K562 (cell line): ENCODE measurements around the gene PLAC9. TPM values are rescaled to one million over a fixed set of nuclear protein-coding genes. Genes with fewer than 3 reads are reported as not detected.

ENCODE experiments used
- CC2D1A ChIP-seq: fragments of 450-650 bp; IDR thresholded peaks from 2 replicates; pipeline ENCODE4 v1.6.1; 2017; ENCODE audit warnings: mild to moderate bottlenecking
- E2F1 ChIP-seq: sonication (generic); formaldehyde crosslinking; IDR thresholded peaks from 2 replicates; pipeline ENCODE4 v1.8.1; 2023; ENCODE audit warnings: mild to moderate bottlenecking, missing genetic modification reagents, moderate library complexity
- E2F3 ChIP-seq: fragments of 250-450 bp; sonication (Bioruptor Pico); IDR thresholded peaks from 2 replicates; pipeline ENCODE4 v1.4.0; 2020; ENCODE audit warnings: mild to moderate bottlenecking
- ELF4 ChIP-seq: fragments of 450-650 bp; formaldehyde crosslinking; IDR thresholded peaks from 2 replicates; pipeline ENCODE4 v1.4.0; 2022; ENCODE audit warnings: missing genetic modification characterization
- EP400 ChIP-seq: fragments of 450-650 bp; IDR thresholded peaks from 2 replicates; pipeline ENCODE4 v1.6.1; 2017; ENCODE audit warnings: antibody characterized with exemption, mild to moderate bottlenecking, moderate library complexity
- FIP1L1 ChIP-seq: fragments of 200-400 bp; formaldehyde crosslinking; IDR thresholded peaks from 2 replicates; pipeline ENCODE4 v1.6.1; 2018; ENCODE audit warnings: mild to moderate bottlenecking, low read depth, low read length; ENCODE audit not compliant: poor library complexity, severe bottlenecking
- MAFF ChIP-seq: IDR thresholded peaks from 2 replicates; pipeline ENCODE4 v1.6.1; 2012; ENCODE audit warnings: low read length, improper control_type of control experiment
- MAFG ChIP-seq: fragments of 450-650 bp; conservative IDR thresholded peaks from 2 replicates; pipeline ENCODE4 v1.6.1; 2016; ENCODE audit warnings: missing genetic modification characterization, missing compliant biosample characterization
- NFE2L1 ChIP-seq: fragments of 450-650 bp; IDR thresholded peaks from 2 replicates; pipeline ENCODE4 v1.6.1; 2016; ENCODE audit warnings: missing genetic modification characterization, low read depth, mild to moderate bottlenecking, missing compliant biosample characterization, moderate library complexity, borderline replicate concordance
- NFYB ChIP-seq: IDR thresholded peaks from 2 replicates; pipeline ENCODE4 v1.6.1; 2011; ENCODE audit warnings: mild to moderate bottlenecking, moderate library complexity; ENCODE audit not compliant: insufficient read length; ENCODE audit errors: extremely low read depth
- PML ChIP-seq: IDR thresholded peaks from 2 replicates; pipeline ENCODE4 v1.6.1; 2012; ENCODE audit warnings: low read length, inconsistent platforms
- SETDB1 ChIP-seq: IDR thresholded peaks from one replicate; pipeline ENCODE4 v1.6.1; 2012; ENCODE audit warnings: low read length, control low read depth, inconsistent platforms
- SMAD4 ChIP-seq: fragments of 250-450 bp; sonication (Bioruptor Pico); conservative IDR thresholded peaks from 2 replicates; pipeline ENCODE4 v1.8.0; 2021; ENCODE audit warnings: inconsistent platforms, mild to moderate bottlenecking, moderate library complexity
- SMARCB1 ChIP-seq: IDR thresholded peaks from 2 replicates; pipeline ENCODE4 v1.6.1; 2011; ENCODE audit warnings: improper control_type of control experiment, low read depth; ENCODE audit not compliant: insufficient read length
- STAT5A ChIP-seq: IDR thresholded peaks from 2 replicates; pipeline ENCODE4 v1.6.1; 2012; ENCODE audit warnings: low read length, inconsistent platforms, borderline replicate concordance
- TBL1XR1 ChIP-seq, 2 experiments: IDR thresholded peaks; 2 replicates each; pipeline ENCODE4 v1.6.1; 2012; ENCODE audit warnings: improper control_type of control experiment in 2 of 2, low read length in 2 of 2, mild to moderate bottlenecking in 1 of 2
- THAP12 ChIP-seq: fragments of 250-450 bp; sonication (Bioruptor Pico); IDR thresholded peaks from 2 replicates; pipeline ENCODE4 v1.9.0; 2021; ENCODE audit warnings: mild to moderate bottlenecking, inconsistent platforms
- TRIM24 ChIP-seq, 2 experiments: fragments of 450-650 bp; IDR thresholded peaks; 2 replicates each; pipeline ENCODE4 v1.6.1; 2016
- TRIM28 ChIP-seq: fragments of 450-650 bp; IDR thresholded peaks from 2 replicates; pipeline ENCODE4 v1.6.1; 2017
- ZHX1 ChIP-seq: fragments of 150-350 bp; conservative IDR thresholded peaks from 2 replicates; pipeline ENCODE4 v1.6.1; 2014; ENCODE audit warnings: low read length
- ZNF140 ChIP-seq: fragments of 250-450 bp; sonication (Bioruptor Pico); IDR thresholded peaks from 2 replicates; pipeline ENCODE4 v1.8.0; 2021; ENCODE audit warnings: moderate library complexity, mild to moderate bottlenecking, inconsistent platforms
- ZNF699 ChIP-seq: fragments of 250-450 bp; sonication (Bioruptor Pico); IDR thresholded peaks from 2 replicates; pipeline ENCODE4 v1.8.0; 2021; ENCODE audit warnings: mild to moderate bottlenecking, moderate library complexity; ENCODE audit not compliant: insufficient replicate concordance
- ZNF77 ChIP-seq: fragments of 250-450 bp; sonication (Bioruptor Pico); IDR thresholded peaks from 2 replicates; pipeline ENCODE4 v1.5.0; 2020
- ZNF780A ChIP-seq: fragments of 250-450 bp; sonication (Bioruptor Pico); IDR thresholded peaks from 2 replicates; pipeline ENCODE4 v1.5.0; 2021; ENCODE audit warnings: mild to moderate bottlenecking
- polyA plus RNA-seq, 8 experiments: library from polyadenylated mRNA; depleted of rRNA in 4 of 8; stranded (reverse) in 5 of 8; unstranded in 3 of 8; fragments of >200 nt; fragmentation: Nextera tagmentation in 2 of 8; fragmentation: Illumina TruSeq in 1 of 8; extraction: Ambion mirVana in 2 of 8; extraction: Trizol in 1 of 8; gene quantifications; 2 replicates each; pipeline versions ENCODE4 v1.2.1 to v1.2.3, GENCODE V29; 2011 to 2014; ENCODE audit warnings: inconsistent platforms in 1 of 8, missing spikeins in 1 of 8
- total RNA-seq, 7 experiments: library from RNA; depleted of rRNA in 6 of 7; stranded (reverse); fragments of >200 nt in 6 of 7; fragmentation: Illumina TruSeq in 2 of 7; extraction: Trizol in 2 of 7; gene quantifications; 2 replicates each; pipeline versions ENCODE4 v1.2.1 to v1.2.3, GENCODE V29; 2011 to 2021; ENCODE audit warnings: low replicate concordance in 1 of 7

PLAC9 gene
- total and polyA plus RNA-seq, 9 of the 15 experiments (the other 6 are each of a cell fraction or from before 2014, with no cell fraction given), result not detected

GRCh38 chr10:80158598-80159127 is 26.1 kb downstream of the PLAC9 start (continued):
- TF ChIP-seq NFYB, result no peak
- TF ChIP-seq E2F3 (CRISPR knock-in tag), result no peak
- TF ChIP-seq THAP12 (CRISPR knock-in tag), result no peak
- TF ChIP-seq PML, result no peak
- TF ChIP-seq SMAD4, result no peak
- no peak for TF ChIP-seq ELF4 (CRISPR knock-in tag)
- TF ChIP-seq ZHX1, result no peak
- no peak for TF ChIP-seq NFE2L1
- TF ChIP-seq CC2D1A, result no peak
- TF ChIP-seq TBL1XR1 (IDR thresholded peaks at IDR 0.05; ENCODE audit: low read length in 2 of 2), result 0 out of 4 replicates have a peak, but pooled peaks of 1 of the 2 experiments have one; percentile 23
- no peak for TF ChIP-seq E2F1 (CRISPR knock-in tag)
- TF ChIP-seq TRIM24 (IDR thresholded peaks at IDR 0.05), result peak; percentile 13 to 74; a peak in 2 of 4 replicates
- TF ChIP-seq MAFG (tag), result no peak
- TF ChIP-seq EP400, result peak; percentile 94
- no peak for TF ChIP-seq ZNF699 (CRISPR knock-in tag)
- no peak for TF ChIP-seq ZNF77 (CRISPR knock-in tag)
- no peak for TF ChIP-seq SMARCB1
- TF ChIP-seq MAFF, result no peak
- no peak for TF ChIP-seq SETDB1
- TF ChIP-seq ZNF140 (CRISPR knock-in tag), result no peak
- no peak for TF ChIP-seq TRIM28
- TF ChIP-seq FIP1L1, result no peak
- no peak for TF ChIP-seq ZNF780A (CRISPR knock-in tag)
- no peak for TF ChIP-seq STAT5A
